PC-9 (cell line): ENCODE results near the gene DENND4A.

Source experiments
- EZH2 ChIP-seq: fragments of 200-600 bp; sonication (generic); IDR thresholded peaks from 2 replicates; pipeline ENCODE4 v1.8.0; 2017; ENCODE audit warnings: antibody characterized with exemption, low read depth
- TF ChIP-seq, protein P1 (sequence below): fragments of 200-600 bp; sonication (generic); conservative IDR thresholded peaks from 2 replicates; pipeline ENCODE4 v1.6.1; 2017; ENCODE audit warnings: mixed run types, antibody characterized with exemption, mild to moderate bottlenecking, moderate library complexity

DNA sequence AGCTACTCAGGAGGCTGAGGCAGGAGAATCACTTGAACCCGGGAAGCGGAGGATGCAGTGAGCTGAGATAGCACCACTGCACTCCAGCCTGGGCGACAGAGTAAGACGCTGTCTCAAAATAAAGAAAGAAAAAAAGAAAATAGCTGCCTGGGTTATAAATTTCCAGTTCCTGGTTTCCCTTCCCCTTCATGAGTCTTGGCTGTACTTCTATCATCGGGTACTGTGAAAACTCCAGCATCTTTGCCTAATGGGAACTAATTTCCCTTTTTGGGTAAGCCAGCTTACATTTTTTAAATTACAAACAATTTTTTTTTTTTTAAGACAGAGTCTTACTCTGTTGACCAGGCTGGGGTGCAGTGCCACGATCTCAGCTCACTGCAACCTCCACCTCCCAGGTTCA, 15.0 kb downstream of the DENND4A start:
- TF ChIP-seq, protein P1, sequence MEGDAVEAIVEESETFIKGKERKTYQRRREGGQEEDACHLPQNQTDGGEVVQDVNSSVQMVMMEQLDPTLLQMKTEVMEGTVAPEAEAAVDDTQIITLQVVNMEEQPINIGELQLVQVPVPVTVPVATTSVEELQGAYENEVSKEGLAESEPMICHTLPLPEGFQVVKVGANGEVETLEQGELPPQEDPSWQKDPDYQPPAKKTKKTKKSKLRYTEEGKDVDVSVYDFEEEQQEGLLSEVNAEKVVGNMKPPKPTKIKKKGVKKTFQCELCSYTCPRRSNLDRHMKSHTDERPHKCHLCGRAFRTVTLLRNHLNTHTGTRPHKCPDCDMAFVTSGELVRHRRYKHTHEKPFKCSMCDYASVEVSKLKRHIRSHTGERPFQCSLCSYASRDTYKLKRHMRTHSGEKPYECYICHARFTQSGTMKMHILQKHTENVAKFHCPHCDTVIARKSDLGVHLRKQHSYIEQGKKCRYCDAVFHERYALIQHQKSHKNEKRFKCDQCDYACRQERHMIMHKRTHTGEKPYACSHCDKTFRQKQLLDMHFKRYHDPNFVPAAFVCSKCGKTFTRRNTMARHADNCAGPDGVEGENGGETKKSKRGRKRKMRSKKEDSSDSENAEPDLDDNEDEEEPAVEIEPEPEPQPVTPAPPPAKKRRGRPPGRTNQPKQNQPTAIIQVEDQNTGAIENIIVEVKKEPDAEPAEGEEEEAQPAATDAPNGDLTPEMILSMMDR = no peak
- no peak for TF ChIP-seq EZH2
